ENCODE results near the gene HACD2. TPM values are rescaled to one million over a fixed set of nuclear protein-coding genes. Genes with fewer than 3 reads are reported as not detected.

The HACD2 gene
- total RNA-seq, 2 experiments from 2014 or later = 25.9 TPM

GRCh38 chr3:123446610-123447109 lies 138.2 kb downstream of the HACD2 start:
- H3K27me3 Mint-ChIP-seq (ENCODE audit: low read depth) = peaks cover 54% of the 10 kb centered on the region
- H3K4me3 Mint-ChIP-seq = no peak overlapping the region

DNA sequence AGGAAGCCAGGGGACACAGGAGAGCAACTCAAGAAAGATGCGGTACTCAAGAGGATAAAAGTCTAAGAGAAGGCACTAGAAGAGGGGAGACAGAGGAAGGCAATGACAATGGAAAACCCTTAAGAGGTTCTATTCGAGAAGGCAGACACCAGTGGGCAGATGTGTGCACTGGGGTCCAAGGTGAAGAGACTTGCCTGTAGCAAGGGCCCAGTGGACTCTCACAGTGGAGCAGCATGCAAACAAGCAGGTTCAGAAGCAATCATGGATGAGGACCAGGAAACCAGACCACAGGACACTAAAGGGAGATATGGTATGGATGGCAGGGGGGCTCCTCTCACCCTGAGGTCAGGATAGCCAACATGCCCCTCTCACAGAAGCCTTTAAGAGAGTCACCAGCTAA lies 138.6 kb downstream of the HACD2 start:
- peaks cover 53% of the 10 kb centered on the region for H3K27me3 Mint-ChIP-seq (ENCODE audit: low read depth)

More at GRCh38 chr3:123446610-123447109, 138.2 kb downstream of the HACD2 start:
- DNase-seq = no peak
- intact Hi-C loops (cut with micrococcal nuclease) = no loop called here
- H3K27ac Mint-ChIP-seq = no peak overlapping the region
- H3K9me3 Mint-ChIP-seq = no peaks in the 10 kb centered on the region
- no peaks in the 10 kb centered on the region for H3K36me3 Mint-ChIP-seq (ENCODE audit: low read depth)
- CTCF ChIA-PET = interaction anchor here (0.7 to 1.9 kb wide), 7 partner anchors 8 to 117 kb away, joined by 3 to 7 read pairs (median 4); no protein-coding TSS in a partner anchor
- peaks cover 2% of the 10 kb centered on the region for H3K4me1 Mint-ChIP-seq (ENCODE audit: low read depth)

DNA sequence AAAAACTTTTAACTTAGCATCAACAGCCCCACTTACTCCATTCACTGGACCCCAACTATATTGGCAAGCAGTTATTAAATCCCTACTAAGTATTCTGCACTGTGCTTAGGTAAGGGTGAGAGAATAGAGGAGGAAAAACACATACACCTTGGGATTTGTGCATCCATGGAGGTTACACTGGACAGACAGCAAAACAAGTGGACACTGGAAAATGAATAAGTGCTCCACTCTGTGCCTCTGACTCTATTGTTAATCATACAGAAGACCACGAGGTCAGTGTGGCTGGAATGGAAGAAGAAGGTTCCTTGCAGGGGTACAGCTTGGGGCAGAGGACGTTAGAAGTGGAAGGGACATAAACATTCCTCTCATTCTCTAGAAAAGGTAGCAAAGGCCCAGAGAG lies 139.2 kb downstream of the HACD2 start:
- no peak for DNase-seq
- intact Hi-C loops (cut with micrococcal nuclease) = no loop called here
- H3K4me1 Mint-ChIP-seq (ENCODE audit: low read depth) = peaks cover 2% of the 10 kb centered on the region
- peaks cover 48% of the 10 kb centered on the region for H3K27me3 Mint-ChIP-seq (ENCODE audit: low read depth)
- CTCF ChIA-PET = interaction anchor here (0.7 to 1.3 kb wide), 5 partner anchors 13 to 503 kb away, joined by 4 to 6 read pairs (median 4); no protein-coding TSS in a partner anchor
- H3K27ac Mint-ChIP-seq = no peak overlapping the region
- H3K9me3 Mint-ChIP-seq = no peaks in the 10 kb centered on the region
- no peaks in the 10 kb centered on the region for H3K36me3 Mint-ChIP-seq (ENCODE audit: low read depth)
- no peak overlapping the region for H3K4me3 Mint-ChIP-seq

More for the DNA sequence above, 138.6 kb downstream of the HACD2 start:
- H3K4me1 Mint-ChIP-seq (ENCODE audit: low read depth) = peaks cover 2% of the 10 kb centered on the region
- H3K4me3 Mint-ChIP-seq = no peak overlapping the region
- no peak overlapping the region for H3K27ac Mint-ChIP-seq
- CTCF ChIA-PET = interaction anchor here (0.7 to 1.9 kb wide), 6 partner anchors 9 to 117 kb away, joined by 3 to 7 read pairs (median 4); no protein-coding TSS in a partner anchor
- intact Hi-C loops (cut with micrococcal nuclease) = no loop called here
- no peaks in the 10 kb centered on the region for H3K36me3 Mint-ChIP-seq (ENCODE audit: low read depth)
- H3K9me3 Mint-ChIP-seq = no peaks in the 10 kb centered on the region
- DNase-seq = no peak

DNA sequence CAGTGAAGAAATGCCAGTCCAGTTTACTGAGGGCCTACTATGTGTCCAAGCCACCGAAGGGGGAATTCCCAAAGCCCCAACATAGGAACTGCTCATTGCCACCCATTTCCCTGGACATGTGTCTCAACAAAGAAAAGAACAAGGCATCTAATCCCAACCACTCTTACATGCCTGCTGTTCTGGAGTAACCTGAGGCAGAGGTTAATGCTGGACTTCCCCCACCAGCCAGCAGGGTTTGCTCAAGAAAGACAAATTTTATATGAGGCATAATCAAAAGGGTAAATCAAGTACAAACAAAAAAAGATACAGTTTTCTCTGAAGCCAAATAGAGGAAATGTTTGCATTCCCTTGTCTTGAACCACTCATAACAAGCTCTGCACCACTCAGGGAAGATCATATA lies 140.1 kb downstream of the HACD2 start:
- Mint-ChIP-seq H3K27ac (no peak overlapping the region), H3K4me1 (ENCODE audit: low read depth) (peaks cover 2% of the 10 kb centered on the region), H3K4me3 (no peak overlapping the region), H3K9me3 (no peaks in the 10 kb centered on the region), H3K27me3 (ENCODE audit: low read depth) (peaks cover 46% of the 10 kb centered on the region), H3K36me3 (ENCODE audit: low read depth) (no peaks in the 10 kb centered on the region)
- intact Hi-C loops (cut with micrococcal nuclease) = no loop called here
- CTCF ChIA-PET = interaction anchor here (0.7 to 1.1 kb wide), 3 partner anchors 12 to 502 kb away, joined by 4 to 5 read pairs (median 4); no protein-coding TSS in a partner anchor
- DNase-seq = no peak

GRCh38 chr3:123444023-123444422 lies 140.8 kb downstream of the HACD2 start:
- H3K4me1 Mint-ChIP-seq (ENCODE audit: low read depth) = peaks cover 2% of the 10 kb centered on the region
- no peaks in the 10 kb centered on the region for H3K9me3 Mint-ChIP-seq
- intact Hi-C loops (cut with micrococcal nuclease) = no loop called here
- no peak for DNase-seq
- CTCF ChIA-PET = interaction anchor here (0.8 to 1.0 kb wide), 2 partner anchors 10 to 13 kb away, joined by 4 read pairs; no protein-coding TSS in a partner anchor
- H3K27me3 Mint-ChIP-seq (ENCODE audit: low read depth) = peaks cover 49% of the 10 kb centered on the region
- H3K27ac Mint-ChIP-seq = no peak overlapping the region
- H3K36me3 Mint-ChIP-seq (ENCODE audit: low read depth) = no peaks in the 10 kb centered on the region
- no peak overlapping the region for H3K4me3 Mint-ChIP-seq

DNA sequence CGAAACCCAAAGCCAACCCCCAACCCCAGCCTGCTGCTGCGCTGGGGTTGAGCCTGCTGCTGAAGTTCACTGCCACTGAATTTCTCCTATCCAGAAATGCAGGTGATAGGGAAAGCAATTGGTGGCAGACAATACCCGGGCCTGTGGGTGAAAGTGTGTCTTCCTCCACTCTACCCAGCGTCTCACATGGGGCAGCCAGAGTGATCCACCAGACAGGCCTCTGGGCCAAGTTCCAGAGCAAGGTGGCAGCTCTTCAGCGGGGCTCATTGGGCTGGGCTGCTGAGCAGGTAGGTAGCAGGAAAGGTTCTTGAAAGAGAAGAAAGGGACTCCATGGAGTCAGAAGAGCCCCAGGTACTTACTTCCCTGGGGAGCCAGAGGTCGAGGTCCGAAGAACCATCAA lies 141.9 kb downstream of the HACD2 start:
- H3K27me3 Mint-ChIP-seq (ENCODE audit: low read depth) = peaks cover 49% of the 10 kb centered on the region
- H3K36me3 Mint-ChIP-seq (ENCODE audit: low read depth) = no peaks in the 10 kb centered on the region

GRCh38 chr3:123442125-123442524 lies 142.7 kb downstream of the HACD2 start:
- peaks cover 2% of the 10 kb centered on the region for H3K4me1 Mint-ChIP-seq (ENCODE audit: low read depth)
- no peaks in the 10 kb centered on the region for H3K9me3 Mint-ChIP-seq
- no peak for DNase-seq
- H3K36me3 Mint-ChIP-seq (ENCODE audit: low read depth) = no peaks in the 10 kb centered on the region
- no peak overlapping the region for H3K4me3 Mint-ChIP-seq
- peaks cover 45% of the 10 kb centered on the region for H3K27me3 Mint-ChIP-seq (ENCODE audit: low read depth)
- intact Hi-C loops (cut with micrococcal nuclease) = no loop called here
- CTCF ChIA-PET = no interaction called here
- H3K27ac Mint-ChIP-seq = no peak overlapping the region

More for the DNA sequence above, 141.9 kb downstream of the HACD2 start:
- DNase-seq = no peak
- CTCF ChIA-PET = interaction anchor here (1.0 kb wide), 1 partner anchor 9 kb away, joined by 4 read pairs; no protein-coding TSS in a partner anchor
- intact Hi-C loops (cut with micrococcal nuclease) = no loop called here
- Mint-ChIP-seq H3K4me3 (no peak overlapping the region), H3K27ac (no peak overlapping the region), H3K4me1 (ENCODE audit: low read depth) (peaks cover 2% of the 10 kb centered on the region), H3K9me3 (no peaks in the 10 kb centered on the region)

Other genes with a start within 250 kb of the HACD2 start
- gene ADCY5, start 136.0 kb downstream of the HACD2 start, total RNA-seq = under 1 TPM in 1 of 2 experiments, not detected in 1; 0.10 TPM